Hepatocyte (in vitro differentiated cells): Measurements from ENCODE around the gene RIMS4.

Experiments used
- EZH2 ChIP-seq: fragments of 200-600 bp; sonication (generic); IDR thresholded peaks from 2 replicates; pipeline ENCODE4 v1.6.1; 2016; ENCODE audit warnings: antibody characterized with exemption, mild to moderate bottlenecking, borderline replicate concordance
- TF ChIP-seq, protein P1 (sequence below): fragments of 200-600 bp; sonication (generic); IDR thresholded peaks from 2 replicates; pipeline ENCODE4 v1.5.1; 2016; ENCODE audit warnings: antibody characterized with exemption, mild to moderate bottlenecking; ENCODE audit not compliant: poor library complexity

DNA sequence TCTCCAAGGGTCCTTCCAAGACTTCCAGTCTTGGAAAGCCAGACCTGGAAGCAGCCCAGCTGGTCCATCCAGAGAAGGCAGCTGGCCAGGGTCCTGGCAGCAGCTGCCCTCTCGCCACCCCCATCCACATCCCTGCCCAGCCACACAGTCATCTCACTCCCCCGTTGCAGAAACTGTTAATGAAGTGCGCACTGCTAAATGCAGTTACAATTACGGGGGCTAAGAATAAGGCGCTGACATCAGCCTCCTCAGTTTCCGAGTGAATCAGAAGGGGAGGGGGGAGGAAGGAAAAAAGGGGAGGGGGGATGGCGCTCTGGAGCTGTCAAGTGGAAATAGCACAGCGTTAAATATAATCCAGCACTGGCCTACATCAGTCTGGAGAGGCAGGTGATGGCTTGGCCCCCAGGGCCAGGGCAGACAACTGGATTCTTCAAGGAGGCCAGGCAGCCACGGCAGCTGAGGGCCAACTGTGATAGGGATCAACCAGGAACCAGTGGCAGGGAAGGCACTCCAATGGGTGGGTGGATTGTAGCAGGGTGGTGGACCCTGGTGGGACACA, 6.9 kb downstream of the RIMS4 start:
- TF ChIP-seq, protein P1, sequence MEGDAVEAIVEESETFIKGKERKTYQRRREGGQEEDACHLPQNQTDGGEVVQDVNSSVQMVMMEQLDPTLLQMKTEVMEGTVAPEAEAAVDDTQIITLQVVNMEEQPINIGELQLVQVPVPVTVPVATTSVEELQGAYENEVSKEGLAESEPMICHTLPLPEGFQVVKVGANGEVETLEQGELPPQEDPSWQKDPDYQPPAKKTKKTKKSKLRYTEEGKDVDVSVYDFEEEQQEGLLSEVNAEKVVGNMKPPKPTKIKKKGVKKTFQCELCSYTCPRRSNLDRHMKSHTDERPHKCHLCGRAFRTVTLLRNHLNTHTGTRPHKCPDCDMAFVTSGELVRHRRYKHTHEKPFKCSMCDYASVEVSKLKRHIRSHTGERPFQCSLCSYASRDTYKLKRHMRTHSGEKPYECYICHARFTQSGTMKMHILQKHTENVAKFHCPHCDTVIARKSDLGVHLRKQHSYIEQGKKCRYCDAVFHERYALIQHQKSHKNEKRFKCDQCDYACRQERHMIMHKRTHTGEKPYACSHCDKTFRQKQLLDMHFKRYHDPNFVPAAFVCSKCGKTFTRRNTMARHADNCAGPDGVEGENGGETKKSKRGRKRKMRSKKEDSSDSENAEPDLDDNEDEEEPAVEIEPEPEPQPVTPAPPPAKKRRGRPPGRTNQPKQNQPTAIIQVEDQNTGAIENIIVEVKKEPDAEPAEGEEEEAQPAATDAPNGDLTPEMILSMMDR, result no peak
- TF ChIP-seq EZH2, result no peak
